ENCODE results near the gene HRH3. TPM values are rescaled to one million over a fixed set of nuclear protein-coding genes. Genes with fewer than 3 reads are reported as not detected.

Gene HRH3
- 2.3 TPM for total RNA-seq

DNA sequence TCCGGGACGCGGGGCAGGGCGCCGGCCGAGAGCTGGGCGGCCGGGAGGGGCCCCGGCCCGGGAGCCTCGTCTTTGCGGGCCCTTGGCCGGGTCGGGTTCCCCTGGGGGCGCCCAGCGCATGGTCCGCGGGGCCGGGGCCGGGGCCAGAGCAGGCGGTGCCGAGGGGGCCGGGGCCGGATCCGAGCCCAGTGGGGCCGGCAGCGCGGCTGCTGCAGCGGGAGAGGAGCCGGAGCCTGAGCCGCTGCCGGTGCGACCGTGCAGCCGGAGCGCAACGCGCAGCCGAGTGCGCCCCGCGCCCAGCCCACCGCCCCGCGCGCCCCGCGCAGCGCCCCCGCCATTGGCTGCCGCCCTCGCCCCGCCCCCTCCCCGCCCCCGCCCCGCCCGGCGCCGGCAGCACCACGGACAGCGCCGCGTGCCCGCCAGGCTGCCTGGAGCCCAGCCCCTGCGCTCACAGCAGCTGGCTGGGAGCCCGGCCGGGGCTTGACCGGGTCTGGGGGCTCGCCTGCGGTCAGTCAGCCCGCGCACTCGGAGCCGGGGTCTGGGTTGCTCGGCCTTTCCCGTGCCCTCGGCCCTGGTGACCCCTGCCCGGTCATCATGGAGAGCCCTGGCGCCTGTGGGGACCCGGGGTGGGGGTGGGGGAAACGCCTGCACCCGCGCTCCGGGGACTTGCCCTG, at the start of gene HRH3:
Gene HRH3, minus strand, starts transcription at position 287 of the 674 bp plus-strand sequence. CDS start 308 bp downstream, outside the sequence.

DNA sequence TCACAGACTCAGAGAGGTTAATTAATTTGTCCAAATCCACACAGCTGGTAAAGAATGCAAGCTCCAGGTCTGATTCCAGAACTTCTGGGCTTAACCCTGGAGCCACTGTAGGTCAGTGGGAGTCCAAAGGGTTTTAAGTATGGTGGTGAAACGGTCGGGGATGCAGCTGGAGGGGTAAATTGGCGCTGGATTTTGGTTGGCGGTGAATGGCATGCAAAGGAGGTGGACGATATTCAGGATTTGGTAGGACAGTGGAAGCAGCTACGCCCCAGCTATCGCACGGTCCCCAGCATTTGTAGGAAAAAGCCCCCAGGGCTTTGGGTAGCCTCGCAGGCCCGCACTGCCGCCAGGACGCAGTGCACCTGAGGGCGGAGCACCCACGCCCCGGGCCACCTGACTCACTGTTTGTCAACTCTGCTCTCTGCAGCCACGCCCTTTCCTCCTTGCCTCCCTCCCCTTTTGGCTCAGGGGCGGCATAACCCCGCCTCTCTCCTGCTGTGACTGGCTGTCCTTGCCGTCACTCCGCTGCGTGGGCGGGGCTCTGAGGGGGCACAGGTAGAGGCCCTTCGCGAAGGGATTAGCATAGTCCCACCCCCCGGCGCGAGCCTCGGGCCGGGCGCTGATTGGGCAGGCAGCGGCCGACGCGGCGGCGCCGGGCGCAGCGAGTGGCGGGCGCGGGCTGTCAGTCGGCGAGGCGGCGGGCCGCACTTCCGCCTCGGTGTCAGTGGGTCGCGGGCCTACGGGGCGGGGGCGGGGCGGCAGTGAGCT, 17.9 kb upstream of the HRH3 start, which contains the start of gene OSBPL2:
Gene OSBPL2, plus strand, starts transcription at position 721 of the 768 bp plus-strand sequence. CDS start 17,664 bp downstream, outside the sequence.

DNA sequence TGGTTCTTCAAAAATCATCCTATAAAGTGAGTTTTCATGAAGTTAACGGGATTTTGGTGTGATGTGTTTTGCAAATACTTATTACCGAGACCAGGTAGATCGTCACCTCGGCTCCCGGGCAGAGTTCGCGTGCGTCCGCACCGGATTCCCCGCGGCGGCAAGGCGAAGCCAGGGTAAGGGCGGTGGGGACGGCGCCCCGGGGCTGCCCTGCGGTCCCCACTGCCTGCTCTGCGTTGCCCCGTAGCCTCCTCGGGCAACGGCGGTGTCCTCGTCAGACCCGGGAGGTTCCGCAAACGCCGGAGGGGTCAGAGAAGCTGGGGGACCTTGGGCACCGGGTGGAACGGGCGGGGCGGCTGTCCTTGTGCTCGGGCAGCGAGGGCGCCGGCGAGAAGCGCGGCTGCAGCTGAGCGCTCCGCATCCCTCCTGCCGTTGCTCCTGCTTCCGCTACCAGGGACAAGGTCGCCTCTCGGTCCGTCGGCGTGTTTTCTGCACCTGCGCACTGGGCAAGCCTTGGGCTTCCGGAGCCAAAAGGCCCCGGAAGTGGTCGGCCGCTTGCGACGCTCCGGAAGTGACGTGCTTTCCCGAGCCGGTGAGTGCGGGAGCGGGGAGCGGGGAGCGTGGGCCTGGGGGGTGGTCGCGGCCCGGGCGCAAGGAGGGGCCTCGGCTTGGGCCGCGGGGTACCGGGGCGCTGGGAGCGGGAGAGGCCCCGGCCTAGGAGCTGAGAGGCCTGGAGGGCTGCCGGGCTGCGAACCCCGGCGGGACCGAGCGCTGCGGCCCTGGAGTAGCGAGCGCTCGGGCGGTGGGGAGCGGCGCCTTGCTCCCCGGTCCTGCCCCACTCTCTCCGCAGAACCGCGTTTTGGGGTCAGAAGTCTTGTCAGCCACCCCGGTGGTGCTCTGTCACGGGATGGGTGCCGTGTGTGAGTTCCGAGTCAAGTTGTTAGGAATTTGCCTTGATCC, 37.3 kb downstream of the HRH3 start, which contains the start of gene MTG2:
Gene MTG2, plus strand, starts transcription at position 560 of the 957 bp plus-strand sequence. CDS start 10,393 bp downstream, outside the sequence.

Other genes starting within 250 kb of the HRH3 start
- gene TAF4, start 154.4 kb downstream of the HRH3 start, total RNA-seq = 8.5 TPM
- 83.3 TPM for gene LSM14B, start 97.8 kb downstream of the HRH3 start, total RNA-seq
- gene PSMA7, start 76.9 kb downstream of the HRH3 start, total RNA-seq = 116 TPM
- 75.9 TPM for gene SS18L1, start 76.5 kb downstream of the HRH3 start, total RNA-seq
- gene MTG2, start 37.2 kb downstream of the HRH3 start, total RNA-seq = 13.6 TPM
- 49.4 TPM for gene OSBPL2, start 18.2 kb upstream of the HRH3 start, total RNA-seq
- gene ADRM1, start 82.7 kb upstream of the HRH3 start, total RNA-seq = 38.5 TPM
- 12.9 TPM for gene LAMA5, start 147.0 kb upstream of the HRH3 start, total RNA-seq
- gene RPS21, start 166.8 kb upstream of the HRH3 start, total RNA-seq = 1,117 TPM
- 6.5 TPM for gene CABLES2, start 187.0 kb upstream of the HRH3 start, total RNA-seq
- gene RBBP8NL, start 207.3 kb upstream of the HRH3 start, total RNA-seq = not detected

Data from diencephalon (tissue), 1 donor.